IPS-18c (cell line): ENCODE data around the gene LRPPRC.
"Not testable (repeated sequence)": the region's sequence is repeated elsewhere in the genome, so short reads cannot be mapped to it uniquely, and the experiment has no call there.

ENCODE experiments used
- H3K4me3 ChIP-seq: 2 replicates; pipeline ENCODE4 v1.7.0; 2013; ENCODE audit warnings: low read depth, mild to moderate bottlenecking, low read length, moderate library complexity; ENCODE audit not compliant: insufficient read depth
- H3K9me3 ChIP-seq: one replicate; pipeline ENCODE4 v1.6.1; 2013; ENCODE audit warnings: mild to moderate bottlenecking, low read length, moderate library complexity; ENCODE audit not compliant: control insufficient read depth, insufficient read depth

The LRPPRC gene

GRCh38 chr2:43995733-43996533, at the start of gene LRPPRC:
Gene LRPPRC (minus strand): TSS chr2:43995989. CDS start chr2:43995947, 42 bp downstream.
- no peaks in the 10 kb centered on the region for H3K9me3 ChIP-seq

GRCh38 chr2:44045061-44045460, 49.3 kb upstream of the LRPPRC start:
- Histone ChIP-seq H3K4me3 (no peak overlapping the region), H3K9me3 (peaks cover 2% of the 10 kb centered on the region)

More at GRCh38 chr2:43995733-43996533, at the start of gene LRPPRC:
- H3K4me3 ChIP-seq: peak within 1 kb of the TSS; percentile 93

- Histone ChIP-seq H3K4me3 (no peak overlapping the region), H3K9me3 (peaks cover 2% of the 10 kb centered on the region)
Observed at GRCh38 chr2:44044281-44044720, 48.5 kb upstream of the LRPPRC start.

GRCh38 chr2:44040365-44040764, 44.6 kb upstream of the LRPPRC start:
- H3K4me3 ChIP-seq: no peak overlapping the region
- peaks cover 2% of the 10 kb centered on the region for H3K9me3 ChIP-seq

GRCh38 chr2:44038277-44038676, 42.5 kb upstream of the LRPPRC start:
- Histone ChIP-seq H3K4me3 (no peak overlapping the region), H3K9me3 (no peaks in the 10 kb centered on the region)

- Histone ChIP-seq H3K4me3 (no peak overlapping the region), H3K9me3 (no peaks in the 10 kb centered on the region)
Observed at GRCh38 chr2:44037221-44037620, 41.4 kb upstream of the LRPPRC start.

GRCh38 chr2:44033947-44034346, 38.2 kb upstream of the LRPPRC start:
- H3K9me3 ChIP-seq: no peaks in the 10 kb centered on the region

GRCh38 chr2:44027076-44027475, 31.3 kb upstream of the LRPPRC start:
- not testable (repeated sequence) for H3K9me3 ChIP-seq, H3K4me3 ChIP-seq

More at GRCh38 chr2:44033947-44034346, 38.2 kb upstream of the LRPPRC start:
- no peak overlapping the region for H3K4me3 ChIP-seq

- no peaks in the 10 kb centered on the region for H3K9me3 ChIP-seq
- no peak overlapping the region for H3K4me3 ChIP-seq
Observed at GRCh38 chr2:44016282-44016681, 20.5 kb upstream of the LRPPRC start.

- Histone ChIP-seq H3K9me3 (no peaks in the 10 kb centered on the region), H3K4me3 (no peak overlapping the region)
Observed at GRCh38 chr2:44015239-44015638, 19.4 kb upstream of the LRPPRC start.

- not testable (repeated sequence) for H3K4me3 ChIP-seq, H3K9me3 ChIP-seq
Observed at GRCh38 chr2:44013205-44013604, 17.4 kb upstream of the LRPPRC start.

- no peaks in the 10 kb centered on the region for H3K9me3 ChIP-seq
- H3K4me3 ChIP-seq: no peak overlapping the region
Observed at GRCh38 chr2:44010266-44010665, 14.5 kb upstream of the LRPPRC start.

- Histone ChIP-seq H3K9me3 (no peaks in the 10 kb centered on the region), H3K4me3 (no peak overlapping the region)
Observed at GRCh38 chr2:44009136-44009735, 13.4 kb upstream of the LRPPRC start.

GRCh38 chr2:44005846-44006245, 10.1 kb upstream of the LRPPRC start:
- Histone ChIP-seq H3K9me3 (no peaks in the 10 kb centered on the region), H3K4me3 (no peak overlapping the region)

- H3K4me3 ChIP-seq: no peak overlapping the region
- no peaks in the 10 kb centered on the region for H3K9me3 ChIP-seq
Observed at GRCh38 chr2:44004735-44005602, 9.2 kb upstream of the LRPPRC start.

- Histone ChIP-seq H3K4me3 (no peak overlapping the region), H3K9me3 (no peaks in the 10 kb centered on the region)
Observed at GRCh38 chr2:44001716-44002115, 5.9 kb upstream of the LRPPRC start.

- H3K9me3 ChIP-seq: no peaks in the 10 kb centered on the region
- H3K4me3 ChIP-seq: no peak overlapping the region
Observed at GRCh38 chr2:43998263-43998662, 2.5 kb upstream of the LRPPRC start.

- Histone ChIP-seq H3K9me3 (no peaks in the 10 kb centered on the region), H3K4me3 (no peak overlapping the region)
Observed at GRCh38 chr2:43993437-43993836, 2.4 kb downstream of the LRPPRC start.
